GM06990 (cell line): Measurements from ENCODE around the gene RPL39.
A peak's percentile ranks its signal among the peaks of the same experiment; 100 is the strongest.
"Not testable (repeated sequence)": the region's sequence is repeated elsewhere in the genome, so short reads cannot be mapped to it uniquely, and the experiment has no call there.

Source experiments
- DNase-seq: peaks from one replicate; pipeline ENCODE4 v3.0.0-alpha.2; 2011; ENCODE audit not compliant: insufficient read length; ENCODE audit errors: extremely low read depth
- H3K27me3 ChIP-seq: replicated peaks from 2 replicates; pipeline ENCODE4 v1.6.0; 2011; ENCODE audit warnings: low read length; ENCODE audit not compliant: control insufficient read depth, insufficient read depth
- H3K36me3 ChIP-seq: 2 replicates; pipeline ENCODE4 v1.5.1; 2011; ENCODE audit warnings: low read length; ENCODE audit not compliant: control insufficient read depth, insufficient read depth
- H3K4me3 ChIP-seq: replicated peaks from 2 replicates; pipeline ENCODE4 v1.5.1; 2011; ENCODE audit warnings: low read depth, mild to moderate bottlenecking, control low read depth, low read length
- TF ChIP-seq, protein P1 (sequence below): IDR thresholded peaks from 2 replicates; pipeline ENCODE4 v1.5.1; 2011; ENCODE audit warnings: low read length, control low read depth, mild to moderate bottlenecking, inconsistent platforms; ENCODE audit not compliant: insufficient read depth, poor library complexity, severe bottlenecking

RPL39 gene

GRCh38 chrX:119753639-119754257, 37.7 kb downstream of the RPL39 start:
- Histone ChIP-seq H3K36me3 (no peaks in the 10 kb centered on the region), H3K4me3 (no peak overlapping the region), H3K27me3 (no peaks in the 10 kb centered on the region)
- TF ChIP-seq, protein P1, sequence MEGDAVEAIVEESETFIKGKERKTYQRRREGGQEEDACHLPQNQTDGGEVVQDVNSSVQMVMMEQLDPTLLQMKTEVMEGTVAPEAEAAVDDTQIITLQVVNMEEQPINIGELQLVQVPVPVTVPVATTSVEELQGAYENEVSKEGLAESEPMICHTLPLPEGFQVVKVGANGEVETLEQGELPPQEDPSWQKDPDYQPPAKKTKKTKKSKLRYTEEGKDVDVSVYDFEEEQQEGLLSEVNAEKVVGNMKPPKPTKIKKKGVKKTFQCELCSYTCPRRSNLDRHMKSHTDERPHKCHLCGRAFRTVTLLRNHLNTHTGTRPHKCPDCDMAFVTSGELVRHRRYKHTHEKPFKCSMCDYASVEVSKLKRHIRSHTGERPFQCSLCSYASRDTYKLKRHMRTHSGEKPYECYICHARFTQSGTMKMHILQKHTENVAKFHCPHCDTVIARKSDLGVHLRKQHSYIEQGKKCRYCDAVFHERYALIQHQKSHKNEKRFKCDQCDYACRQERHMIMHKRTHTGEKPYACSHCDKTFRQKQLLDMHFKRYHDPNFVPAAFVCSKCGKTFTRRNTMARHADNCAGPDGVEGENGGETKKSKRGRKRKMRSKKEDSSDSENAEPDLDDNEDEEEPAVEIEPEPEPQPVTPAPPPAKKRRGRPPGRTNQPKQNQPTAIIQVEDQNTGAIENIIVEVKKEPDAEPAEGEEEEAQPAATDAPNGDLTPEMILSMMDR: peak; percentile 59
- no peak for DNase-seq

DNA sequence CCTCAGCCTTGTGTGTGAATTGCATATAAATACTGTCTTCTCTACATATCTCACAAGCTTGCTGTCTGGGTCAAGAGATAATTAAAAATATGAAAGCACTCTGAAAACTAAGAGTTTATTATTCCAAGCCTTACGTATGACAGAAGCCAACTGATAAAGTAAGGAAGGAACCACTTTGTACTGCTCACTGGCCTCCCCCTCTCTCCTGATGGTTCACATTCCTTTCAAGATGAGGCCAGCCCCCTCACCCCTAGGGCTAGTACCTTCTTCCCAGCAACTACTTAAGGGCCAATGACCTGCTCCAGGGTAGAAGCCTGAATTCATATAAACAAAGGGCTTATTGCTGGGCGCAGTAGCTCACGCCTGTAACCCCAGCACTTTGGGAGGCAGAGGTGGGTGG, 38.4 kb downstream of the RPL39 start:
- Histone ChIP-seq H3K36me3 (no peaks in the 10 kb centered on the region), H3K27me3 (no peaks in the 10 kb centered on the region), H3K4me3 (no peak overlapping the region)
- TF ChIP-seq, protein P1: no peak
- DNase-seq: no peak

- not testable (repeated sequence) for H3K4me3 ChIP-seq, DNase-seq, H3K27me3 ChIP-seq, H3K36me3 ChIP-seq
Observed at GRCh38 chrX:119750751-119751150, 40.7 kb downstream of the RPL39 start.

DNA sequence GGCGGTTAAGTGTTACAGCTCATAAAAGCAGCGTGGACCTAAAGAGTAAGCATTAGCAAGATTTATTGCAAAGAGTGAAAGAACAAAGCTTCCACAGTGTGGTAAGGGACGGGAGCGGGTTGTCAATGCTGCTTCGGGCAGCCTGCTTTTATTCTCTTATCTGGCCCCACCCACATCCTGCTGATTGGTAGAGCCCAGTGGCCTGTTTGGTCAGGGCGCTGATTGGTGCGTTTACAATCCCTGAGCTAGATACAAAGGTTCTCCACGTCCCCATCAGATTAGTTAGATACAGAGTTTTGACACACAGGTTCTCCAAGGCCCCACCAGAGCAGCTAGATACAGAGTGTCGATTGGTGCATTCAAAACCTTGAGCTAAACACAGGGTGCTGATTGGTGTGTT, 41.3 kb downstream of the RPL39 start:
- H3K36me3 ChIP-seq, H3K4me3 ChIP-seq, H3K27me3 ChIP-seq, DNase-seq: not testable (repeated sequence)

DNA sequence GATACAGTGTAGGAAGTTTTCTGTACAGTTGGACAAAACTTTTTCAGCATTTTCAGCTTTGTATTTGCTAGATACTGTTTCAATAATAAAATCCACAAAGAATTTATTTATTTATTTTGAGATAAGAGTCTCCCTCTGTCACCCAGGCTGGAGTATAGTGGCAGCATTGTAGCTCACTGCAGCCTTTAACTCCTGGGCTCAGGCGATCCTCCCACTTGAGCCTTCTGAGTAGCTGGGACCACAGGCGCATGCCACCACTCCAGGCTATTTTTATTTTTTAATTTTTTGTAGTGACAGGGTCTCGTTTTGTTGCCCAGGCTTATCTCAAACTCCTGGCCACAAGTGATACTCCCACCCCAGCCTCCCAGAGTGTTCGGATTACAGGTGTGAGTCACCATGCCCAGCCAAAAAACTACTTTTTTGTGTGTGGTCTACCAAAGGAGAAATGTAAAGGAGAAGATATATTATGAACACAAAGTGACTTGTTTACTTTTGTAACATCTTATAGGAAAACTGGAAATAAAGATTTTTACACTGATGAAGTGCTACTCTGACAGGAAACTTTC, 46.1 kb downstream of the RPL39 start:
- TF ChIP-seq, protein P1: no peak
- DNase-seq: no peak

GRCh38 chrX:119738742-119739141, 52.7 kb downstream of the RPL39 start:
- Histone ChIP-seq H3K36me3 (no peaks in the 10 kb centered on the region), H3K27me3 (no peaks in the 10 kb centered on the region; the same call in 1 of the 2 replicates), H3K4me3 (no peak overlapping the region)
- no peak for DNase-seq
- TF ChIP-seq, protein P1: no peak

More for the DNA sequence above, 46.1 kb downstream of the RPL39 start:
- no peaks in the 10 kb centered on the region; the same call in 1 of the 2 replicates for H3K27me3 ChIP-seq
- no peaks in the 10 kb centered on the region for H3K36me3 ChIP-seq
- no peak overlapping the region for H3K4me3 ChIP-seq
